ENCODE measurements around the gene CCDC28B.

CCDC28B gene

DNA sequence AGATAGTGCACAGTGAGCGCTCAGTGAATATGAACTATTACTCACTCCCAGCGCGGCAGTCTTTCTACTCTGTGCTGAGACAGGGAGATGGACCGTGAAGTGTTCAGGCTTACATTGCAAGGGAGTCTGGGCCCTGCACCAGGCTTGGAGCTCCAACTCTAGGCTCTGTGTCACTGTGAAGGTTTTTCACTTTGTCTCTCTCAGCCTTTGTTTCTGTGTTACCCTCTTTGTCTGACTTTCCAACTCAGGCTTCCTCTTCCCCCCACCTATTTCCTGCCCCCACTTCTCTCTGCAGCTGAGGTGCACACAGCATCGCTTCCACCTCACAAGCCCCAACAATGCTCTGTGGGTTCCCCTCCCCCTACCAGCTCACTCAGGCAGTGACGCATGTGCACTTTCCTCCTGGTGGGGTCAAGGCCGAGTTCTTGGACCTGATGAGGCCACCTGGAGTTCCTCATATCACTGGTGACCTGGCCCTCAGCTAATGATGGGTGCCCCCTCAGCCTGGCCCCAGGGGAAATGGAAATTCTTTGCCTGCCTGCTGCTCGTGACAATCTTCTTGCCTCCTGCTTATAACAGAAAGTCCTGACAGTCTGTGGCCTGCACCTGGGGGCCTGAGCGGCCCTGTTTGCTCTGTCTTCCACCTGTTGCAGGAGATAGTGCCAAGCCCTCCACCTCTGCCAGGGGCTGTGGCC is 49.6 kb downstream of the CCDC28B start:
- peak; percentile 48 to 76 for DNase-seq (ENCODE audit: low read depth in 1 of 2, low spot score in 1 of 2)

DNA sequence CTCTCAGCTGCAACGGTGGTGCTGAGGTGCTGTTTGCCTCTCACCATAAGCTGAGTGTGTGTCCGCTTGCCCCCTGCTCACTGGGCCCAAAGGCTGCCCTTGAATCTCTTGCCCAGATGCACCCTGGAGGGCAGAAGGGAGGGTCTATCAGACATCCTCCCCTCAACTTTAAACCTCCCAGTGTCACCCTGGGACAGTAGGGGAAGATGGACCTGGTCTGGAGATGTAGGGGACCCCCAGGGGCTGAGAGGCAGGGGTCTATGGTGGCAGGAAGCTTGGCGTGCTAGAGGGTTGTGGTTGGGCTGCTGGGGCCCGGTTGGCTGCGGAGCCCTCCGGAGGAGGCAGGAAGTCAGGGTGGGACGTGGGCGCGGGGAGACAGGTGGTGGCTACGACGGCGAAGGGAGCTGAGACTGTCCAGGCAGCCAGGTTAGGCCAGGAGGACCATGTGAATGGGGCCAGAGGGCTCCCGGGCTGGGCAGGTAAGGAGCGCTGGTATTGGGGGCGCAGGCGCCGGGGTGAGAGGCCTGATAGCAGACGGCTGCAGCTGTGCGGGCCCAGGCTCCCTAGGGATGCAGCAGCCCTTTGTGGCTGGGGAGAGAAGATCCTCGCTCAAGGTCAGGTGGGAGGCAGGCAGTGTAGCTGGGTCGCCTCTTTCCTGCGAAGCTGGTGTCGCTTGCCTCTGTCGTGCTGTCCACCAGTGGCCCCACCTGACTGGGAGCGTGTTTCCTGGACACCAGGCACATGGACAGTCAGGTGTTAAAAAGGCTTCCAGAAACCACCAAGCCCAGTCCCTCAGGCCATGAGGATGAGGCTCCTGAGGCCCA is 50.7 kb downstream of the CCDC28B start, which contains the start of gene LCK:
LCK (plus strand) TSS at position 373 of the 824 bp plus-strand sequence. CDS start 23,065 bp downstream, outside the sequence.
- DNase-seq (ENCODE audit: low read depth in 1 of 2, low spot score in 1 of 2): no peak

Data from activated CD4-positive, alpha-beta T cell treated with anti-CD3 and anti-CD28 coated beads, Interleukin-2, amount 50 U/mL, for 24 hours (primary cell).